Endodermal cell (in vitro differentiated cells): Measurements from ENCODE around the gene NPAS4. TPM values are rescaled to one million over a fixed set of nuclear protein-coding genes. Genes with fewer than 3 reads are reported as not detected.
"Not testable (repeated sequence)": the region's sequence is repeated elsewhere in the genome, so short reads cannot be mapped to it uniquely, and the experiment has no call there.

Experiments used
- DNase-seq: peaks from one replicate; pipeline ENCODE4 v3.0.0-alpha.2; 2017
- H3K27ac ChIP-seq: 2 replicates; pipeline ENCODE4 v1.5.1; 2013; ENCODE audit warnings: mild to moderate bottlenecking, low read depth, low read length, moderate library complexity
- H3K27me3 ChIP-seq: 2 replicates; pipeline ENCODE4 v1.6.1; 2013; ENCODE audit warnings: mild to moderate bottlenecking, low read length, moderate library complexity; ENCODE audit not compliant: insufficient read depth, control insufficient read depth, poor library complexity, severe bottlenecking
- H3K36me3 ChIP-seq: 2 replicates; pipeline ENCODE4 v1.7.0; 2013; ENCODE audit warnings: mild to moderate bottlenecking, low read length, moderate library complexity; ENCODE audit not compliant: control insufficient read depth, insufficient read depth
- H3K4me1 ChIP-seq: one replicate; pipeline ENCODE4 v1.7.0; 2013; ENCODE audit warnings: low read length; ENCODE audit not compliant: control insufficient read depth, insufficient read depth
- H3K4me3 ChIP-seq: 2 replicates; pipeline ENCODE4 v1.5.1; 2013; ENCODE audit warnings: mild to moderate bottlenecking, low read length, moderate library complexity
- H3K9ac ChIP-seq: 2 replicates; pipeline ENCODE4 v1.6.1; 2013; ENCODE audit warnings: mild to moderate bottlenecking, low read length, moderate library complexity; ENCODE audit not compliant: poor library complexity, severe bottlenecking; ENCODE audit errors: extremely low read depth
- H3K9me3 ChIP-seq: 2 replicates; pipeline ENCODE4 v1.6.1; 2013; ENCODE audit warnings: mild to moderate bottlenecking, low read length, moderate library complexity; ENCODE audit not compliant: control insufficient read depth
- H3K27ac Mint-ChIP-seq: 2 replicates; pipeline ENCODE4 v1.8.0; 2020; ENCODE audit warnings: mixed read lengths
- H3K27me3 Mint-ChIP-seq: 2 replicates; pipeline ENCODE4 v1.8.0; 2021; ENCODE audit warnings: mild to moderate bottlenecking, mixed read lengths; ENCODE audit not compliant: insufficient read depth
- H3K36me3 Mint-ChIP-seq: 2 replicates; pipeline ENCODE4 v1.8.0; 2020; ENCODE audit warnings: low read depth, mixed read lengths
- H3K4me1 Mint-ChIP-seq: 2 replicates; pipeline ENCODE4 v1.8.0; 2020; ENCODE audit warnings: mixed read lengths
- H3K4me3 Mint-ChIP-seq: 2 replicates; pipeline ENCODE4 v1.8.0; 2020; ENCODE audit warnings: mild to moderate bottlenecking, moderate library complexity, mixed read lengths
- H3K9me3 Mint-ChIP-seq: 2 replicates; pipeline ENCODE4 v1.8.0; 2020; ENCODE audit warnings: mild to moderate bottlenecking, mixed read lengths
- WGBS, 2 experiments: methylation state at CpG; one replicate each; pipeline versions ENCODE4 v1.1.5 to v1.1.7; 2013; ENCODE audit warnings: missing lambda C conversion rate in 2 of 2, mixed read lengths in 1 of 2; ENCODE audit not compliant: insufficient coverage in 1 of 2, insufficient read length in 1 of 2; 5-methylcytosine and 5-hydroxymethylcytosine counted together
- total RNA-seq, 2 donors: library from RNA; stranded (reverse); fragmentation: NEBNext Ultra II Directional in 1 of 2; extraction: Animal tissue kit (Norgen Biotek cat#: 25700) in 1 of 2; gene quantifications; 2 replicates in 1 of 2; 3 replicates in 1 of 2; pipeline ENCODE4 v1.2.1, GENCODE V29; 2021
- TF ChIP-seq, protein P1 (sequence below): fragments of 200-600 bp; sonication (generic); conservative IDR thresholded peaks from 2 replicates; pipeline ENCODE4 v1.5.0; 2021; ENCODE audit warnings: antibody characterized with exemption, mild to moderate bottlenecking

Gene NPAS4
- total RNA-seq, 2 donors from 2014 or later, result not detected

- no peaks in the 10 kb centered on the region for H3K4me1 ChIP-seq
- no peak overlapping the region for H3K27ac Mint-ChIP-seq
- H3K27me3 ChIP-seq, result peaks cover 3% of the 10 kb centered on the region
- H3K27me3 Mint-ChIP-seq, result peaks cover 35% of the 10 kb centered on the region
- H3K27ac ChIP-seq, result no peak overlapping the region
- no peak overlapping the region for H3K4me3 Mint-ChIP-seq
- H3K4me3 ChIP-seq, result no peak overlapping the region
- H3K9me3 ChIP-seq, result no peaks in the 10 kb centered on the region
- H3K9me3 Mint-ChIP-seq, result no peaks in the 10 kb centered on the region
- H3K36me3 ChIP-seq, result no peaks in the 10 kb centered on the region
- TF ChIP-seq, protein P1, sequence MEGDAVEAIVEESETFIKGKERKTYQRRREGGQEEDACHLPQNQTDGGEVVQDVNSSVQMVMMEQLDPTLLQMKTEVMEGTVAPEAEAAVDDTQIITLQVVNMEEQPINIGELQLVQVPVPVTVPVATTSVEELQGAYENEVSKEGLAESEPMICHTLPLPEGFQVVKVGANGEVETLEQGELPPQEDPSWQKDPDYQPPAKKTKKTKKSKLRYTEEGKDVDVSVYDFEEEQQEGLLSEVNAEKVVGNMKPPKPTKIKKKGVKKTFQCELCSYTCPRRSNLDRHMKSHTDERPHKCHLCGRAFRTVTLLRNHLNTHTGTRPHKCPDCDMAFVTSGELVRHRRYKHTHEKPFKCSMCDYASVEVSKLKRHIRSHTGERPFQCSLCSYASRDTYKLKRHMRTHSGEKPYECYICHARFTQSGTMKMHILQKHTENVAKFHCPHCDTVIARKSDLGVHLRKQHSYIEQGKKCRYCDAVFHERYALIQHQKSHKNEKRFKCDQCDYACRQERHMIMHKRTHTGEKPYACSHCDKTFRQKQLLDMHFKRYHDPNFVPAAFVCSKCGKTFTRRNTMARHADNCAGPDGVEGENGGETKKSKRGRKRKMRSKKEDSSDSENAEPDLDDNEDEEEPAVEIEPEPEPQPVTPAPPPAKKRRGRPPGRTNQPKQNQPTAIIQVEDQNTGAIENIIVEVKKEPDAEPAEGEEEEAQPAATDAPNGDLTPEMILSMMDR, result no peak
- H3K9ac ChIP-seq, result no peak overlapping the region
- no peaks in the 10 kb centered on the region for H3K36me3 Mint-ChIP-seq
- 93 to 100% methylated on average over 12 to 23 of the region's 23 CpGs for WGBS, 2 experiments
- DNase-seq, result no peak
- H3K4me1 Mint-ChIP-seq, result no peaks in the 10 kb centered on the region
Measured at GRCh38 chr11:66426314-66426713, 5.5 kb downstream of the NPAS4 start.

DNA sequence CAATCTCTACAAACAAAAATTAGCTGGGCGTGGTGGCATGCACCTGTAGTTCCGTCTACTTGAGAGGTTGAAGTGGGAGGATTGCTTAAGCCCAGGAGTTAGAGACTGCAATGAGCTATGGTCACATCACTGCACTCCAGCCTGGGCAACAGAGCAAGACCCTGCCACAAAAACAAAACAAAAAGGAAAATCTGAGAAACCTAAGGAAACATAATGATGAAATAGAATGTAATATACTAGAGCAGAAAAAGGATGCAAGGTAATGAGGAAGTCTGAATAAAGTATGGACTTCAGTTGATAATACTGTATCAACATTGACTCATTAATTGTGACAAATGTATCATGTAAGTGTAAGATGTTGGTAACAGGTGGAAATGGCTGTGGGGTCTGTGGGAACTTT lies 8.1 kb downstream of the NPAS4 start:
- Histone ChIP-seq H3K9ac (no peak overlapping the region), H3K4me3 (no peak overlapping the region), H3K27ac (no peak overlapping the region), H3K27me3 (no peaks in the 10 kb centered on the region), H3K36me3 (peaks cover 6% of the 10 kb centered on the region), H3K4me1 (no peaks in the 10 kb centered on the region), H3K9me3 (no peaks in the 10 kb centered on the region)
- no peak overlapping the region for H3K27ac Mint-ChIP-seq
- no peaks in the 10 kb centered on the region for H3K4me1 Mint-ChIP-seq
- WGBS, 2 experiments, result 84 to 85% methylated on average over 2 of the region's 2 CpGs
- peaks cover 7% of the 10 kb centered on the region for H3K36me3 Mint-ChIP-seq
- H3K4me3 Mint-ChIP-seq, result no peak overlapping the region
- DNase-seq, result no peak
- TF ChIP-seq, protein P1, result no peak
- H3K9me3 Mint-ChIP-seq, result no peaks in the 10 kb centered on the region
- H3K27me3 Mint-ChIP-seq, result peaks cover 12% of the 10 kb centered on the region

DNA sequence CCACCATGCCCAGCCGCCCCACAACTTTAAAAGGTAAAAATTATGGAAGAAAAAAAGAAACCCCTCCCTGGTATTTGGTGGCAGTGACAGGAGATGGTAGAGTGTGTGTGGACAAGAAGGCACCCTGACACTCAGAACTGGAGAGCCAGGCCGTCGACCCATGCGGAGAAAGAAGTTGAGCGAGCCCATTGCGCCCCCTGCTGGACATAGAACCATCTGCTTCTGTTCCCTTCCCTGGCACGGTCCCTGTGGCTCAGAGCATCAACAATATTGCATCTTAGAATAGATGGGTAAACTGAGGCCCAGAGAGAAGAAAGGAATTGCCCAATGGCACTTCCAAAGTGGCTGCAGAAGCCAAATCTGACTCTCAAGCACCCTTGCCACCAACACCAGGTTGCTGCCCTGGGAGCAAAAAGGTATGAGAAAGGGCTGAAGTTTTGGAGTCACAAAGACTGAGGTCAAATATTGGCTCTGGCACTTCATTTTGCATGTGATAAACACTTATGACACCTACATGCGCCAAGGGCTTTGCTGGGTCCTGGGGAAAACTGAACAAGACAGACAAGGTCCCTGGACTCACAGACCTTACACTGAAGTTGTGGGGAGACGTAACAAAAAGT lies 9.3 kb downstream of the NPAS4 start:
- H3K9me3 ChIP-seq, result no peaks in the 10 kb centered on the region
- H3K4me3 ChIP-seq, result no peak overlapping the region
- peaks cover 11% of the 10 kb centered on the region for H3K36me3 ChIP-seq
- DNase-seq, result peak; percentile 92
- no peak overlapping the region for H3K9ac ChIP-seq
- no peaks in the 10 kb centered on the region for H3K27me3 ChIP-seq
- Mint-ChIP-seq H3K4me1 (no peaks in the 10 kb centered on the region), H3K27ac (no peak overlapping the region), H3K36me3 (peaks cover 12% of the 10 kb centered on the region), H3K27me3 (peaks cover 5% of the 10 kb centered on the region), H3K9me3 (no peaks in the 10 kb centered on the region), H3K4me3 (no peak overlapping the region)
- TF ChIP-seq, protein P1, result peak; percentile 94
- whole genome bisulfite sequencing, 2 experiments, result 44 to 68% methylated on average over 5 to 9 of the region's 9 CpGs
- H3K4me1 ChIP-seq, result no peaks in the 10 kb centered on the region
- no peak overlapping the region for H3K27ac ChIP-seq

- H3K4me3 ChIP-seq, H3K27ac Mint-ChIP-seq, H3K4me1 ChIP-seq, DNase-seq, H3K4me1 Mint-ChIP-seq, H3K9me3 ChIP-seq, H3K9me3 Mint-ChIP-seq, H3K27ac ChIP-seq, H3K27me3 Mint-ChIP-seq, H3K27me3 ChIP-seq, H3K4me3 Mint-ChIP-seq, H3K9ac ChIP-seq: not testable (repeated sequence)
- H3K36me3 Mint-ChIP-seq, result peaks cover 24% of the 10 kb centered on the region
- H3K36me3 ChIP-seq, result peaks cover 23% of the 10 kb centered on the region
Measured at GRCh38 chr11:66431287-66431686, 10.5 kb downstream of the NPAS4 start.

GRCh38 chr11:66431871-66432329 lies 11.1 kb downstream of the NPAS4 start:
- not testable (repeated sequence) for DNase-seq, H3K9ac ChIP-seq, H3K4me1 Mint-ChIP-seq, H3K27ac Mint-ChIP-seq, H3K9me3 ChIP-seq, H3K4me3 Mint-ChIP-seq, H3K27ac ChIP-seq, H3K4me1 ChIP-seq, H3K4me3 ChIP-seq, H3K27me3 ChIP-seq, H3K9me3 Mint-ChIP-seq, H3K27me3 Mint-ChIP-seq
- peaks cover 29% of the 10 kb centered on the region for H3K36me3 ChIP-seq
- WGBS, 2 experiments, result 82 to 86% methylated on average over 5 to 8 of the region's 8 CpGs
- peaks cover 30% of the 10 kb centered on the region for H3K36me3 Mint-ChIP-seq
